Choroid plexus epithelial cell (primary cell): ENCODE results near the gene LILRA1.

Experiments
- DNase-seq: peaks from one replicate; pipeline ENCODE4 v3.0.0-alpha.2; 2010; ENCODE audit warnings: low read depth
- H3K4me3 ChIP-seq: 2 replicates; pipeline ENCODE4 v1.5.1; 2011; ENCODE audit warnings: low read depth, mild to moderate bottlenecking, control low read depth, low read length, moderate library complexity
- TF ChIP-seq, protein P1 (sequence below): conservative IDR thresholded peaks from 2 replicates; pipeline ENCODE4 v1.5.1; 2011; ENCODE audit warnings: low read depth, mild to moderate bottlenecking, control low read depth, inconsistent platforms, low read length, moderate library complexity

LILRA1 gene

DNA sequence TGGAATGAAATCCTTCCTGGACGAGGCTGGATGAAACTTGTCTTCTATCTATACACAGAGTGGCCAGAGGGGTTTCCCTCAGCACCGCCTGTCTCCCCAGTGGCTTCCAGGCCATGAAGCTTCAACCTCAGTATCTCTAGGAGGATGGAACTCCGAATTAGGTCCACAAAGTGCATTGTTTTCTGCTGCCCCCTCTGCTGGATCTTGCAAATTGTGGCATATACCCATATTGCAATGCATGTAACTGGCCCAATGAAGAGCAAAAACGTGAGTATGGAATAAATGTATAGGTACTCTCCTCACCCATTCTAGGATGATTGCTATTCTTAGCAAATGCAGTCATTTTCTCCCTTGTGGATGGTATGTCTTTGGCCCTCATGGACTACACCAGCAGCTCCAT is 54.7 kb downstream of the LILRA1 start:
- TF ChIP-seq, protein P1, sequence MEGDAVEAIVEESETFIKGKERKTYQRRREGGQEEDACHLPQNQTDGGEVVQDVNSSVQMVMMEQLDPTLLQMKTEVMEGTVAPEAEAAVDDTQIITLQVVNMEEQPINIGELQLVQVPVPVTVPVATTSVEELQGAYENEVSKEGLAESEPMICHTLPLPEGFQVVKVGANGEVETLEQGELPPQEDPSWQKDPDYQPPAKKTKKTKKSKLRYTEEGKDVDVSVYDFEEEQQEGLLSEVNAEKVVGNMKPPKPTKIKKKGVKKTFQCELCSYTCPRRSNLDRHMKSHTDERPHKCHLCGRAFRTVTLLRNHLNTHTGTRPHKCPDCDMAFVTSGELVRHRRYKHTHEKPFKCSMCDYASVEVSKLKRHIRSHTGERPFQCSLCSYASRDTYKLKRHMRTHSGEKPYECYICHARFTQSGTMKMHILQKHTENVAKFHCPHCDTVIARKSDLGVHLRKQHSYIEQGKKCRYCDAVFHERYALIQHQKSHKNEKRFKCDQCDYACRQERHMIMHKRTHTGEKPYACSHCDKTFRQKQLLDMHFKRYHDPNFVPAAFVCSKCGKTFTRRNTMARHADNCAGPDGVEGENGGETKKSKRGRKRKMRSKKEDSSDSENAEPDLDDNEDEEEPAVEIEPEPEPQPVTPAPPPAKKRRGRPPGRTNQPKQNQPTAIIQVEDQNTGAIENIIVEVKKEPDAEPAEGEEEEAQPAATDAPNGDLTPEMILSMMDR = no peak
- DNase-seq = no peak
- H3K4me3 ChIP-seq = no peak overlapping the region

DNA sequence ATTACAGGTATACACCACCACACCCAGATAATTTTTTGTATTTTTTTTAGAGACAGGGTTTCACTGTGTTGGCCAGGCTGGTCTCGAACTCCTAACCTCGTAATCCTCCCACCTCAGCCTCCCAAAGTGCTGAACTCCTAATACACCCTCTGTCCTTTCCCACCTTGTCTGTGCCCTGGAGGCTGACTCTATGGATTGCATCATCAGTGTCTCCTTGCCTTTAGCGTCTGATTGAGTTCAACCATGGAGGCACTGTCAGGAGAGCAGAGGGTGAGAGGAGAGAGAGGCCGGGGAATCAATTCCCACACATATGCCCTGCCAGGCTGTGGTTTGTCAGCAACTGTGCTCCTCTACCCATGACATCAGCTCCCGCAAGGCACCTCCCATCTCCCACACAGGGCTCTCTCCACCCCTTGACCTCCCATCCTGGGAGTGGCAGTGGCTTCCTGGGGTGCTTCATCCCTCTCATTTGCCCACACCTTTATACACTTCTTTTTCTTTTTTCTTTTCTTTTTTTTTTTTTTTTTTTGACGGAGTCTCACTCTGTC is 56.8 kb downstream of the LILRA1 start:
- H3K4me3 ChIP-seq = no peak overlapping the region
- TF ChIP-seq, protein P1 = no peak
- no peak for DNase-seq
